Measurements from ENCODE around the gene COPZ1. TPM values are rescaled to one million over a fixed set of nuclear protein-coding genes. Genes with fewer than 3 reads are reported as not detected.

Gene COPZ1
- total and polyA plus RNA-seq, 9 of the 15 experiments (the other 6 are each of a cell fraction or from before 2014, with no cell fraction given): 137 to 487 (median 233) TPM

- TF ChIP-seq, protein P1, sequence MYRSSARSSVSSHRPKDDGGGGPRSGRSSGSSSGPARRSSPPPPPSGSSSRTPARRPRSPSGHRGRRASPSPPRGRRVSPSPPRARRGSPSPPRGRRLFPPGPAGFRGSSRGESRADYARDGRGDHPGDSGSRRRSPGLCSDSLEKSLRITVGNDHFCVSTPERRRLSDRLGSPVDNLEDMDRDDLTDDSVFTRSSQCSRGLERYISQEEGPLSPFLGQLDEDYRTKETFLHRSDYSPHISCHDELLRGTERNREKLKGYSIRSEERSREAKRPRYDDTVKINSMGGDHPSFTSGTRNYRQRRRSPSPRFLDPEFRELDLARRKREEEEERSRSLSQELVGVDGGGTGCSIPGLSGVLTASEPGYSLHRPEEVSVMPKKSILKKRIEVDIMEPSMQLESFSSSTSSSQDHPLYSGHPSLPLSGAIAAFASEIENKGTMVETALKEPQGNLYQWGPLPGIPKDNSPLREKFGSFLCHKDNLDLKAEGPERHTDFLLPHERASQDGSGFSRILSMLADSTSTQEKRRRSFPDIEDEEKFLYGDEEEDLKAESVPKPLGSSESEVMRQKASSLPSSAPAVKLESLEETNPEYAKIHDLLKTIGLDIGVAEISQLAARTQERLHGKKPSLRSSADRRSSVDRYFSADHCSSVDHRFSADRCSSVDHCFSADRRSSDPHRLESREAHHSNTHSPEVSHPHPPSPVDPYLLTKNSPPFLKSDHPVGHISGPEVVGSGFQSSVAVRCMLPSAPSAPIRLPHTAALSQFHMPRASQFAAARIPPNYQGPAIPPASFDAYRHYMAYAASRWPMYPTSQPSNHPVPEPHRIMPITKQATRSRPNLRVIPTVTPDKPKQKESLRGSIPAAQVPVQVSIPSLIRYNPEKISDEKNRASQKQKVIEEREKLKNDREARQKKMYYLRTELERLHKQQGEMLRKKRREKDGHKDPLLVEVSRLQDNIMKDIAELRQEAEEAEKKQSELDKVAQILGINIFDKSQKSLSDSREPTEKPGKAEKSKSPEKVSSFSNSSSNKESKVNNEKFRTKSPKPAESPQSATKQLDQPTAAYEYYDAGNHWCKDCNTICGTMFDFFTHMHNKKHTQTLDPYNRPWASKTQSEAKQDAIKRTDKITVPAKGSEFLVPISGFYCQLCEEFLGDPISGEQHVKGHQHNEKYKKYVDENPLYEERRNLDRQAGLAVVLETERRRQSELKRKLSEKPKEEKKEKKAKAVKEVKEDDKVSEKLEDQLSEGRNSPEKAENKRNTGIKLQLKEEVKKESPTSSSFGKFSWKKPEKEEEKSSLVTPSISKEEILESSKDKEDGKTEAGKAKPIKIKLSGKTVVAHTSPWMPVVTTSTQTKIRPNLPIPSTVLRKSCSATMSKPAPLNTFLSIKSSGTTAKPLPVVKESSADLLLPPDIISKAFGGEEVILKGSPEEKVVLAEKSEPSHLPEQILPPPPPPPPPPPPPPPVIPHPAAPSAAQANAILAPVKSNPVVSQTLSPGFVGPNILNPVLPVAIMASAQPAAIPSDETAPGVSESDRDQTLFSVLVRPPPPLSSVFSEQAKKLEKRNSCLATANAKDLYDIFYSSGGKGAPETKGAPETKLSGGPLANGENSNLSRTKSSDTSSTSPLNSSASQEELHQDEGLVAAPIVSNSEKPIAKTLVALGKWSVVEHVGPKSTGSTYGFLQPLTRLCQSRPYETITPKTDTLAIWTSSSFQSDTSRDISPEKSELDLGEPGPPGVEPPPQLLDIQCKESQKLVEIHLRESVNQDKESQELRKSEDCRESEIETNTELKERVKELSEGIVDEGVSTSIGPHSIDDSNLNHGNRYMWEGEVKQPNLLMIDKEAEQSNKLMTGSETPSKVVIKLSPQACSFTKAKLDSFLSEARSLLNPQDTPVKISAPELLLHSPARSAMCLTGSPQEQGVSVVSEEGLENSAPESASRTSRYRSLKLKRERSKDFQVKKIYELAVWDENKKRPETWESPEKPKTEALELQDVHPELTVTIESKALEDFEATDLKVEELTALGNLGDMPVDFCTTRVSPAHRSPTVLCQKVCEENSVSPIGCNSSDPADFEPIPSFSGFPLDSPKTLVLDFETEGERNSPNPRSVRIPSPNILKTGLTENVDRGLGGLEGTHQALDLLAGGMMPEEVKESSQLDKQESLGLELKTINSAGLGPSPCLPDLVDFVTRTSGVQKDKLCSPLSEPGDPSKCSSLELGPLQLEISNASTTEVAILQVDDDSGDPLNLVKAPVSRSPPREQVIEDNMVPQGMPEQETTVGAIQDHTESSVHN (IDR thresholded peaks at IDR 0.05; ENCODE audit: borderline replicate concordance in 1 of 2, low read depth in 1 of 2): no peak
- TF ChIP-seq MED1 (CRISPR knock-in tag; IDR thresholded peaks at IDR 0.05; ENCODE audit: borderline replicate concordance): no peak
- TF ChIP-seq, protein P2, sequence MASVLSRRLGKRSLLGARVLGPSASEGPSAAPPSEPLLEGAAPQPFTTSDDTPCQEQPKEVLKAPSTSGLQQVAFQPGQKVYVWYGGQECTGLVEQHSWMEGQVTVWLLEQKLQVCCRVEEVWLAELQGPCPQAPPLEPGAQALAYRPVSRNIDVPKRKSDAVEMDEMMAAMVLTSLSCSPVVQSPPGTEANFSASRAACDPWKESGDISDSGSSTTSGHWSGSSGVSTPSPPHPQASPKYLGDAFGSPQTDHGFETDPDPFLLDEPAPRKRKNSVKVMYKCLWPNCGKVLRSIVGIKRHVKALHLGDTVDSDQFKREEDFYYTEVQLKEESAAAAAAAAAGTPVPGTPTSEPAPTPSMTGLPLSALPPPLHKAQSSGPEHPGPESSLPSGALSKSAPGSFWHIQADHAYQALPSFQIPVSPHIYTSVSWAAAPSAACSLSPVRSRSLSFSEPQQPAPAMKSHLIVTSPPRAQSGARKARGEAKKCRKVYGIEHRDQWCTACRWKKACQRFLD (CRISPR knock-in tag; IDR thresholded peaks at IDR 0.05): no peak
- no peak for TF ChIP-seq ZBTB8A (IDR thresholded peaks at IDR 0.05; ENCODE audit: partially characterized antibody)
- TF ChIP-seq NCOA1 (IDR thresholded peaks at IDR 0.05; ENCODE audit: low read depth): no peak
- TF ChIP-seq RAD21 (CRISPR knock-in tag; conservative IDR thresholded peaks at IDR 0.05 in 1 of 2, IDR thresholded peaks at IDR 0.05 in 1 of 2): no peak
- peak; percentile 11; the same call in 1 of the 2 replicates for TF ChIP-seq POLR2A (conservative IDR thresholded peaks at IDR 0.05)
- TF ChIP-seq, protein P3, sequence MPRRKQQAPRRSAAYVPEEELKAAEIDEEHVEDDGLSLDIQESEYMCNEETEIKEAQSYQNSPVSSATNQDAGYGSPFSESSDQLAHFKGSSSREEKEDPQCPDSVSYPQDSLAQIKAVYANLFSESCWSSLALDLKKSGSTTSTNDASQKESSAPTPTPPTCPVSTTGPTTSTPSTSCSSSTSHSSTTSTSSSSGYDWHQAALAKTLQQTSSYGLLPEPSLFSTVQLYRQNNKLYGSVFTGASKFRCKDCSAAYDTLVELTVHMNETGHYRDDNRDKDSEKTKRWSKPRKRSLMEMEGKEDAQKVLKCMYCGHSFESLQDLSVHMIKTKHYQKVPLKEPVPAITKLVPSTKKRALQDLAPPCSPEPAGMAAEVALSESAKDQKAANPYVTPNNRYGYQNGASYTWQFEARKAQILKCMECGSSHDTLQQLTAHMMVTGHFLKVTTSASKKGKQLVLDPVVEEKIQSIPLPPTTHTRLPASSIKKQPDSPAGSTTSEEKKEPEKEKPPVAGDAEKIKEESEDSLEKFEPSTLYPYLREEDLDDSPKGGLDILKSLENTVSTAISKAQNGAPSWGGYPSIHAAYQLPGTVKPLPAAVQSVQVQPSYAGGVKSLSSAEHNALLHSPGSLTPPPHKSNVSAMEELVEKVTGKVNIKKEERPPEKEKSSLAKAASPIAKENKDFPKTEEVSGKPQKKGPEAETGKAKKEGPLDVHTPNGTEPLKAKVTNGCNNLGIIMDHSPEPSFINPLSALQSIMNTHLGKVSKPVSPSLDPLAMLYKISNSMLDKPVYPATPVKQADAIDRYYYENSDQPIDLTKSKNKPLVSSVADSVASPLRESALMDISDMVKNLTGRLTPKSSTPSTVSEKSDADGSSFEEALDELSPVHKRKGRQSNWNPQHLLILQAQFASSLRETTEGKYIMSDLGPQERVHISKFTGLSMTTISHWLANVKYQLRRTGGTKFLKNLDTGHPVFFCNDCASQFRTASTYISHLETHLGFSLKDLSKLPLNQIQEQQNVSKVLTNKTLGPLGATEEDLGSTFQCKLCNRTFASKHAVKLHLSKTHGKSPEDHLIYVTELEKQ (CRISPR knock-in tag; IDR thresholded peaks at IDR 0.05): no peak
- TF ChIP-seq DDX20 (tag; IDR thresholded peaks at IDR 0.05; ENCODE audit: low read depth): no peak
- no peak for TF ChIP-seq NUFIP1 (IDR thresholded peaks at IDR 0.05; ENCODE audit: partially characterized antibody)
- no peak for TF ChIP-seq PYGO2 (tag; IDR thresholded peaks at IDR 0.05)
- TF ChIP-seq, protein P4, sequence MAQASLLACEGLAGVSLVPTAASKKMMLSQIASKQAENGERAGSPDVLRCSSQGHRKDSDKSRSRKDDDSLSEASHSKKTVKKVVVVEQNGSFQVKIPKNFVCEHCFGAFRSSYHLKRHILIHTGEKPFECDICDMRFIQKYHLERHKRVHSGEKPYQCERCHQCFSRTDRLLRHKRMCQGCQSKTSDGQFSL (CRISPR knock-in tag; IDR thresholded peaks at IDR 0.05): no peak
- TF ChIP-seq, protein P4 (tag; IDR thresholded peaks at IDR 0.05): no peak
Observed at GRCh38 chr12:54282949-54283593, 41.9 kb upstream of the COPZ1 start (continued).
